HG02884 (cell line): ENCODE data around the gene NR1I3.
"Not testable (repeated sequence)": the region's sequence is repeated elsewhere in the genome, so short reads cannot be mapped to it uniquely, and the experiment has no call there.

ENCODE experiments used
- ATAC-seq: cut with Tn5 transposase; IDR thresholded peaks from one replicate; pipeline ENCODE4 v1.9.1; 2021; ENCODE audit warnings: mild to moderate bottlenecking, moderate library complexity; ENCODE audit not compliant: unreplicated experiment

The NR1I3 gene

DNA sequence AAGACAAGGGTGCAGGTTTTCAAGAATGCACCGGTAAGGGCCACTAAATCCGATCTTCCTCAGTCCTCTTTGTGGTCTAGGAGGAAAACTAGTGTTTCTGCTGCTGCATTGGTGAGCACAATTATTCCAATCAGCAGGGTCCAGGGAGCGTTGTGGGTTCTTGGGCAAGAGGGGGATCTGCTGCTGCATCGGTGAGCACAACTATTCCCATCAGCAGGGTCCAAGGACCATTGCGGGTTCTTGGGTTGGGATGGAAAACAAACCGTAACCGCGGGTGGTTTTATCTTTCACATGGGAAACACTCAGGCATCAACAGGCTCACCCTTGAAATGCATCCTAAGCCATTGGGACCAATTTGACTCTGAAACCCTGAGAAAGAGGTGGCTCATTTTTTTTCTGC is 13.6 kb upstream of the NR1I3 start:
- ATAC-seq, result no peak

DNA sequence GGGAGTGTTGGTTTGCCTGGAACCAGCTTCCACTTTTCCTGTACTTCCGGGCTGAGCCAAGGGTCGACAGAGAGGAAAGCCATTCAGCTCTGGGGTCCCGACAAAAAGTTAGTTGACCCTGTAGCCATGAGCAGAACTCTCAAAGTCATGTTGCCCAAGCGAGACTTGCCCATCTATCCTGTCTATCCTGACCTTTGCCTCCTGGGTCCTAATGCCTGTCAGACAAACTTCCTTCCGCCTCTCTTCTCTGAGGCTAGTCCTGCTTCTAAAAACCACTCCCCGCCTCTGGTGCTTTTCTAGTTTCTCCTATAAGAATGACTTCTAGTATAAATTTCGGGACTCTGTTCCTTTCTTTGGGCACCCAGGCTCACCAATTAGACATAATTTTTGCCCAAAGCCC is 12.8 kb upstream of the NR1I3 start:
- ATAC-seq, result no peak

DNA sequence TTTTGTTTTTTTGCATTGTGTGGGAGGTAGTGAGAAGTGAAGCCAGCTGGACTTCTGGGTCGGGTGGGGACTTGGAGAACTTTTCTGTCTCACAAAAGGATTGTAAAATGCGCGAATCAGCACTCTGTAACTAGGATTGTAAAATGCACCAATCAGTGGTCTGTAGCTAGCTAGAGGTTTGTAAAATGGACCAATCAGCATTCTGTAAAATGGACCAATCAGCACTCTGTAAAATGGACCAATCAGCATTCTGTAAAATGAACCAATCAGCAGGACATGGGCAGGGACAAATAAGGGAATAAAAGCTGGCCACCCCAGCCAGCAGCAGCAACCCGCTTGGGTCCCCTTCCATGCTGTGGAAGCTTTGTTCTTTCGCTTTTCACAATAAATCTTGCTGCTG is 12.1 kb upstream of the NR1I3 start:
- ATAC-seq, result not testable (repeated sequence)

DNA sequence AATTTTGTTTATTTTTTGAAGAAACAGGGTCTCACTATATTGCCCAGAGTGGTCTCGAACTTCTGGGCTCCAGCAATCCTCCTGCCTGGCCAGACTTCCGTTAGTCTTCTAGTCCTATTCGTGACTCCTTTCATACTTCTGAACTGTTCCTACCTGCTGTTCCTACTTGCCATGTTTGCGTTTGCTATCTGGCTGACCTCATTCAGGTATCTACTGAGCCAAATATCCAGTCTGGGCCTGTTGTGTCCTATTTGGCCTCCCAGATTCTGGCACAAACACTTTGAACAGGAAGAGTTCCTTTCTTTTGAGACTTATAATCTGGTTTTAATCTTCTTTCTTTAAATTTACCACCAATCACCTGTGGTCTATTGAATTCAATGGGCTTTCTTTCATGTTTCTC is 6.9 kb upstream of the NR1I3 start:
- ATAC-seq, result no peak

DNA sequence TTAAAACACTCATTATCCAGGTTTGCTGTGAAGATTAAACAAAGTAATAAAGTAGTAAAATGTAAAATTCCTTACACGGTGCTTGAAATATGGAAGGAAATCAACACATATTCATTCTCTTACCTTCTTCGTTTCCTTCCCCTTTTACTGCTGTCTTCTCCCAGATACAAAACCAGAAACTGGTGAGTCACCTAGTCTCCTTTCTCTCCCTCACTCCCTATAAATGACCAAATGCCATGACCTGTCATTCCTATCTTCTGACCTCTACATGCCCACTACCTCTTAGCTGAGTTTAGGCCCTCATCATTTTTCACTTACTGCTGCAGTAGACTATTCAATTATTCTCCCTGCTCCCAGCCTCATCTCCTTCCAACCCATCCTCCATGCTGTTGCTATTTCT is 4.3 kb upstream of the NR1I3 start:
- no peak for ATAC-seq

DNA sequence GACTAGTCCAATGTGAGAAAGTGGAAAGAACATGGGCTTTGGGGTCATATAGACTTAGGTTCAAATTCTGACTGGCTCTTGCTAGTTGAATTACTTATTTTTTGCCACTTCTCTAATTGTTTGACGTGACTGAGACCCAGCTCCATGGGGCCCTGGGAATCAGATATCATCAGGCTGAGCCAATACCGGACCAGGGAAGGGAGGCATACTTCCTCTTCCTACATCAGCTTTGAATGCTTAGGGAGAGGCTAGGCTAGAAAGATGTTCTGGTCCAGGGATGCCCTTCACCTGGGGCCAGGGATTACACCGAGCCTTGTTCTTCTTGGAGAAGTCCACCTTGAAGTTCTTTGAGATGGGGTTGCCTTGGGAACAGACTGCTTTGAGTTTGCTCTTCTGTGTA is 3.7 kb upstream of the NR1I3 start:
- ATAC-seq, result no peak

DNA sequence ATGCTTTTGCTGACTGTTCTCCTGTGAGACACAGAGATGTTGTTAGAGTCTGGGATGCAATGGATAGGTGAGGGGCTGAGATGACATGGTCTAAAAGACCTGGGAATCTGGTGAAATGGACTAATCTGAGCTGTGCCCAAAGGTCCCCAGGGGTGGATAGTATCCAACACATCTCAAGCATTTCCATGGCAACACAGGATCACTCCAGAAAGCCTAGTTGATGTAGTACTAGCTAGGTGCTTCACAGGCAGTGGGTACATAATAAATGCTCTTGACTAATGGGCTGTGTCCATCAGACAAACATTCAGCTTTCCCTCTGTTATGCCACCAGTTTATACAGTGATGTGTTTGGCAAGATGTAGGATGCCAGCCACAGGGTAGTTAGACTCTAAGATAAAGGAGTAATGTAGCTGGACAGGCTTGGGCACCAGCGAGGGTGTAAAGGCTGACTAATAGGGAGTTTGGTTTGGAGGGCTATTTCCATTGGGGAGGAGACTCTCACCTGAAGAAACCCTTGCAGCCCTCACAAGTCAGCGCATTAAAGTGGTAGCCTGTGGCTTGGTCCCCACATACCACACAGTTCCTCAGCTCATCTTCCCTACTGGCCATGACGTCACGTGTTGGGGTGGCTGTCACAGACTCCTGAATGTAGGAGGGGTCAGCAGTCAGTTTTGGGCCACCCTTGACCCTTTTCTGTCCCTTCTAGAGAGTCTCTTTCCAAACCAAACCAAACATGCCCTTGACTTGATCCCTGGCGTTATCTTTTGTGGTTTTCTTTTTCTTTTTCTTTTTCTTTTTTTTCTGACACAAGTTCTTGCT is 1.8 kb downstream of the NR1I3 start:
- ATAC-seq, result no peak

DNA sequence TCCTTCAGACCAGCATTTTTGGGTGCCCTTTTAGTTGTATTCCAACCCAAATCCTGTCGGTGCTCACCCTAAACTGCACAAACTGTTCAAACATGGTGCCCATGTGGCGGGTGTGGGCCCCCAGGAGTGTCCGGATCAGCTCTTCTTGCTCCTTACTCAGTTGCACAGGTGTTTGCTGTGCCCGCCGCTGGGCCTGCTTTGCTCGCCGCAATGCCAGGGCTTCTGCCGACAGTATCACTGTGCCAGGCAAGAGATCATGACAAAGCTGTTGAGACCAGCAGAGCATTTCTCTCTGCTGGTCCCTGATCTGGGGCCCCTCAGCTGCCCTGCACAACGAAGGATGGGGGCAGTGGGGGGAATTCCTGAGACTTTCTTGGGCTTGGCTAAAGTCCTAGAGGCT is 4.9 kb downstream of the NR1I3 start:
- no peak for ATAC-seq

DNA sequence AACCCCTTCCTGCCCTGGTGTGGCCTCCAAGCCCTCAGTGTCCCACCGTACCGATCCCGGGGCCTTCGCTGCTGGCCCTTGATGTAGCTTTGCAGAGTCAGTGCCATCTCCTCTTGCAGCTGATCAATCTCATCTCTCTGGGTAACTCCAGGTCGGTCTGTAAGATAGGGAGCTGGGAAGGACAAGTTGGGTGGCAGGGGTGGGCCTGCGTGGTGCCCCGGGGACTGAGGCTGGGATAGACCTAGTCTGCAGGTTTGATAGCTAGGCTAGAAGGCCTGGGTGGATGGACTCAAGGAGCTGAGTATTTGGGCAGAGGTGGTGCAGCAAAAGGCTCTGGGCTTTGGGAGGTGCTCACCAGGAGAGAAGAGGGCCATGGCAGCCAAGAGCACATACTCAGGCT is 7.2 kb downstream of the NR1I3 start:
- no peak for ATAC-seq

DNA sequence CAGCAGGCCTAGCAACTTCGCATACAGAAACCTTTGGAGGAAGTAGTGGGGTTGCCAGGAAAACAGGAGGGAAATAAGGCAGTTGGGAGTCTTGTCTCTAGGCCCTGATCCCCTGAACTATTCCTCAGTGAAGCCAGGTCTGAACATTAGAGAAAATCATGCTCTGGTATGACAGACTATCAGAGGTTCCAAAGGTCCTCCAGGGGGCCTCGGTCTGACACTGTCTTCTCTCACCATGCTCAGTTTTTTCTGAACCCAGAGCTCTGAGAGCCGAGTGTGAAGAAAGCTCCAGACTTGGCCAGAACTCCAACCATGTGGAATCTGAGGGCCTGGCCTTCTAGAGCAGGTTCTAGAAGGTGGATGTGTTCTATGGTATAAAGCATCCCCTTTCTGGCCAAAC is 8.1 kb downstream of the NR1I3 start:
- ATAC-seq, result no peak

DNA sequence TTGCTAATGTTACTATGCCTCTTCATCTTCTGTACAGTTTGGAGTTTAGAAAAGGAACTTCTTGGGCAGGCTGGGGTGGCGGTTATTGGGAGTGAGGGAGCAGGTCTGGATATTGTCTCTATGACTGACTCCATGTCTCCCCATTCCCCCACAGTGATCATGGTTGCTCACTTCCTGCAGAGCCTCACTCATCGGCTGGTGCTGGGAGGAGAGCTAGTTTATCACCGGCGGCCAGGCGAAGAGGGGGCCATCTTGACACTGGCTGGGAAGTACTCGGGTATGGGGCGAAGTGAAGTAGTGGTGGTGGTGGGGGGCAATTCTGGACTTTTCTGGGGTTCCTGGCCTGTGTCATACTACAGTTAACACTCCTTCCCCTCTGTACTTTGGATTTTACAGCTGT is 10.0 kb downstream of the NR1I3 start:
- no peak for ATAC-seq

DNA sequence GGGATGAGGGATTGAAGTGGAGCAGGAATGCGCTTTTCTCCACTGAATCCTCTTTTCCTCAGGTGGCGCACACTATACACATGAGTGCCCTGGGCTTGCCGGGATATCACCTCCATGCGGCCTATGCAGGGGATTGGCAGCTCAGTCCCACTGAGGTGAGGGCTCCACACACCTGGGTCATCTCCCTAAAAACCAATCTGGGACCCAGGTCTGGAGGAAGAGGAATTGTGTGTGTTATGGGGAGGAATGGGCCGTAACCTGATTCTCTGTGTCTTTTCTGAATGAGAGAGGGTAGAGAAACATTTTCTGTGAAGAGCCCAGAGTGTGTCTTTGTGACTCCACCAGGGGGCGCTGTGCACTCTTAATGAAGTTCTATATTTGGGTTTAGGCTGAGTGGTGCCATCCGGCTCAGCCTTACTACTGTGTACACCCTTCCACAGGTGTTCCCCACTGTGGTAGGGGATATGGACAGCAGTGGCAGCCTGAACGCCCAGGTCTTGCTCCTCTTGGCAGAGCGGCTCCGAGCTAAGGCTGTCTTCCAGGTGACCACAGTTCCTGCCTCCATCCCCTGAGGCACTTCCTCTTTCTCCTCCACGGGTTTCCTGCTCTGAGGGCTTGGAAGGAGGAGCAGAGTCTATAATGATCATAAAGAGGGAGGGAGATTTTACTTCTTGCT is 10.7 kb downstream of the NR1I3 start:
- ATAC-seq, result peak; percentile 39

DNA sequence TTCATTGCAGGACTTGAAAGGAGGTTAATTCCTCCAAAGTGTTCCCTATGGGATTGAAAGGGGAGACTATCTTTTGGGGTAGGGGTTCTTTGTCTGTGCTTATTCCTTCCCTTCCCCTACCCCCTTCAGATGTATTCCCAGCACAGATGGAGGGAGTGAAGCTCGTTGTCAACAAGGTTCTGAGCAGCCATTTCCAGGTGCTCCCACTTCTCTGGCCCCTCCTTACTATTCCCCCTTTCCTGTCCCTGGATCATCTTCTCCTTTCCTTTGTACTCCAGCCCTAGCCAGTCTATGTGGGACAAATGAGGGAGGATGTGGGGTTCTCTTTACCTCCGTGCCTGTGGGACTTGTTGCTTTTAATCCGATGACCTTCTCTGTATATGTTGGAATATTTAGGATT is 11.2 kb downstream of the NR1I3 start:
- no peak for ATAC-seq

DNA sequence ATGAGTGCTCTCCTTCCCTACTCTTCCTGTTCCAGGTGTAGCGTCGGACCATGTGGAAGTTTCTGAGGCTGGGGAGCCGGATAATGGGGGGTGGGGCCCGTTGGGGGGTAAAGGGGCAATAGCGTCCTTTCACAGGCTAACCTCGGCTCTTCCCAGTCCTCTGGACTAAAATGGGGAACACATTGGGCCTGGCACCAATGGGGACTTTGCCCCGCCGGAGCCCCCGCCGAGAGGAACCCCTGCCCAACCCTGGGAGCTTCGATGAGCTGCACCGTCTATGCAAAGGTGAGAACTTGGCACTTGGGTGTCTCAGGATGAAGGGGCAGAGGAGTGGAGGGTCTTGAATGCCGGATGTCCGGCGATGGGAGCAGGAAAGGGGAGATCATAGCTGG is 11.7 kb downstream of the NR1I3 start:
- ATAC-seq, result no peak

DNA sequence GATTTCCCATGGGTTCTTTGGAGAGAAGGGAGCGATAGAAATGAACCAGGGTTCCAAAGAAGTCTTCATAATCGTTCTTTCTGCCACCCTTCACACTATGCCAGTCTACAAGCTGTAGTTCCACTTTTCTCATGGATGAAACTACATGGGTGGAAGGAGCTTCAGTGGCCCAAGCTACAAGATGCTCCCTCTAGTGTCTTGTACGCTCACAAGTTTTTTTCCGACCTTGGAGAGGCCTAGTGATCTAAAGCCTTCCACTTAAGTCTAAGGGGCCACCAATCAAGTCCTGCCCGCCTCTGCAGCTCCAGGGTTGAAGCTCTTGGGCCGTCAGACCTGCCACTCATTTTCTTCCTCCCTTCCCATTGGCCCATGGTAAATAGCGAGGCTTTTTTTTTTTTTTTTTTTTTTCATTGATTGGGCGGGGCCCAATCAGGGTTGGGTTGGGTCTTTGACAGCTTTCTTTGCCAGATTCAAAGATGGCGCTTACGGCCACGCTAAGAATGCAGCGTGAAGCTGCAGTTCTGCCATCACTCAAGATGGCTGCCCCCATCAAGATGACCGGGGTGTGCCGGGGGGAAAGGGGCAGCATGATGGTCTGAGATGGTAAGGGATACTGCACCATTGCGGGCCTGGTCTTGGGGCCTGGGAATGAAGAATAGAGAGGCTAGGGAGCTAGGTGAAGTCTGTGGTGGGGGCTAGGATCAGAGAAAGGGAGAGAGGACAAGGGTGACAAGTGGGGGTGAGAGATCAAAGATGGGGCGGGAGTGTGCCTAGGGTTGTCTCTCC is 12.3 kb downstream of the NR1I3 start, which contains the start of gene TOMM40L:
Gene TOMM40L (plus strand): TSS at position 527 of the 786 bp plus-strand sequence. CDS start 430 bp downstream, outside the sequence.
- peak; percentile 93 for ATAC-seq

DNA sequence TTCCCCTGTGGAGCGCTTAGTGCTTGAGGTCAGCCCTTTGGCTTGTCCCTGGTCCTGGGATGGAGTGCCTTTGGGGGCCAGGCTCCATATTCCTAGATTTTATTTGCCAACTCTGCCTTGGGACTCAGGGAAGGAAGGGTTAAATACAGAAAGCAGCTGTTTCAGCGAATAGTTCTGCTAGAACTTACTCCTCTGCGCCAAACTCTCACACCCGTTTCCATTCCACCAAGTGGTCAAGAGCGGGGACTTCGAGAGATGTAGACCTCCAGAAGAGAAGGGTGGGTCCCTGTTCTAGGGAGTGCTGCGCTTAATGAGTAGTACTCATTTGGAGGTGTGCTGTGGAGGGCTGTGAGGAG is 12.8 kb downstream of the NR1I3 start:
- no peak for ATAC-seq

DNA sequence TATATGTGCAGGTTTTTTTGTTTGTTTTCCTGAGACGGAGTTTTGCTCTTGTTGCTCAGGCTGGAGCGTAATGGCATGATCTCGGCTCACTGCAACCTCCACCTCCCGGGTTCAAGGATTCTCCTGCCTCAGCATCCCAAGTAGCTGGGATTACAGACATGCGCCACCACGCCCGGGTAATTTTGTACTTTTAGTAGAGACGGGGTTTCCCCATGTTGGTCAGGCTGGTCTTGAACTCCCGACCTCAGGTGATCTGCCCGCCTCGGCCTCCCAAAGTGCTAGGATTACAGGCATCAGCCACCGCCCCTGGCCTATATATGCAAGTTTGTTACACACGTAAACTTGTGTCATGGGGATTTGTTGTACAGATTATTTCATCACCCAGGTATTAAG is 13.3 kb downstream of the NR1I3 start:
- not testable (repeated sequence) for ATAC-seq

DNA sequence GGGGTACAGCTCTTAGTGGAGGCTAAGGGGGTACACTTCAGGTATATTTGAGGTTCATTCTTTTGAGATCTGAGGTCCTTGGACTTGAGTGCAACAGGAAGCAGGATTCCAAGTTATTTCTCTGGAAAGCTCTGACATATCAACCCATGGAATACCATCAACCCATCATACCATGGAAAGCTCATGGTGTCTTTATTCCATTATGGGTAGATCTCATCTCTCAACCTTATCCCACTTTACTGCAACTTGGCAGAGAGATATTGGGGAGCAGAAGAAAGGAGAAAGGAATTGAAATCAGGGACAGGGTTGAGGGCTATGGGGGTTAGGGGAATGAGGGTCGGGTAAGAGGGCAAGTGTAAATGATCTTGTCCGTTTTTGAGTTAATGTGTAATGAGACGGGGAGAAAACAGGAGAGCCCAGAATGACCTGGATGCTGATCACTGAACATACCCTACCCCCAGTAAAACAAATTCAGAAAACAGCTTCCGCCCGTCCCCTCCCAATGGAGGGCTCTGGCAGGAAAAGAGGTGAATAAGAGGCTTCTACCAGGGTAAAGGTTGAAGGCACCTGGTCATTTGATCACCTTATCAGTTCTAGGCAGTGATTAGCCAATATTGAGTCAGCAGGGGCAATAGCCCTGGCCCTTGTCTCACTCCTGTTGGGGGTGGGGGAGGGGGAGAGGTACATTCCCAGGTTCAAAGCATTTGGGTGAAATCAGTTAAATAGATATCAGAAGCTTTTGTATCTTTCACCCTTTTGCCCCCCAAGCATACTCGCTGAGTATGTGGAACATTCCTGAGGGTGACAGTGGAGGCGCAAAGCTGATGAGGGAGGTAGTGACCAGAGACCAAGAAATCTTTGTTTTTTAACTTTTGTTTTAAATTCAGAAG is 14.0 kb downstream of the NR1I3 start:
- no peak for ATAC-seq

DNA sequence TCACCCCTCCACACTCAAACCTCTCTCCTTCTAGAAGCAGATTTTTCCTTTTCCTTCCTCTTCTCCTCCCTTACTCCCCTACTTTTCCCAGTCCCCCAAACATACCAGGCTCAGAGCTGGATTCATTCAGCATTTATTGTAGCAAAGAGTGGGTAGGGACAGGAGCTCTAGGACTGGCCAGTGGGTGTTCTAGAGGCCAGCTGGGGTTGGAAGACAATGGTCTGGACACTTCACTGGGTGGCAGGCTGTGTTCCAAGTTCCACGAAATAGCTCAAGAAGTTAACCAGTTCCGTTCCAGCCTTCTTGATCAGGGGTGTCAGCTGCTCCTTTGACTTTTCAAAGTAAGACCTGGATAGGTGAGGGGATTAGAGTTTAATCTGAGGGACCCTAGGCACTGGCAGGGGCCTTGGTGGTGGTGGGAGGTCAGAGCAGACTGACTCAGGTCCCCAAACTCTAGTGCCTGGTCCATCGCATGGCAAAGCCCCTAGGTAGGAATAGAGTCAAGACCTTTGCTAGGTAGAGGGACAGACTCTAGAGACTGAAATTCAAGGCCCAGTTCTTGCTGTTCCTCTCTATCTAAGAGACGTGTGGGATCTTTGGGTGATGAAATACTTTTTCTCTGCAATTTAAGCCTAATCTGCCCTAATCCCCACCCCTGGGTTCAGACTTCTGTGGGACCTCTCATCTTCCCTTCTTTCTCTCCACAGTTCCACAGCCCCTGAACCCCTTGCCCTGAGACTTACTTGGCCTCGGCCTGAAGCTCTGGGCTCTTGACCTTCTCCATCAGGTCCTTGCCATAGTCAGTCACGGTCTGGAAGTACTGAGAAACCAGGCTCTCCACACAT is 15.6 kb downstream of the NR1I3 start:
- ATAC-seq, result no peak

DNA sequence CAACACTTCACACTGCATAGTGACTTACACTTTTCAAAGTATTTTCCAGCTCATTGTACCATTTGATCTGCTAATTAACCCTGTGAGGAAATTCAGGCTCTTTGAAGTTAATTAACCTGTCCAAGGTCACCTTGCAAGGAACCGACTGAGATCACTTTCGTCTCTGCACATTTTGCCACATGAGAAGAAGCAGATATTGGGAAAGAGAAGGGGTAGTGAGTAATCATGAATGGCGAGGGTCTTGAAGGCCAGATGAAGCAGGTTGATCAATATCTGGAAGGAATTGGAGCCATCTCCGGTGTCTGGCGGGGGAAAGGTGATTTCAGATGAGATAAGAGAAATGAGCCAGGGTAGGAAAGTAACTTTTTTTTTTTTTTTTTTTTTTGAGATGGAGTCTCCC is 18.0 kb downstream of the NR1I3 start:
- no peak for ATAC-seq
